OCI-LY7 (cell line): ENCODE results near the gene NLRC3.

ENCODE experiments used
- CTCF ChIP-seq: fragments of 200-600 bp; sonication (generic); conservative IDR thresholded peaks from 2 replicates; pipeline ENCODE4 v1.5.1; 2014; ENCODE audit warnings: mild to moderate bottlenecking, antibody characterized with exemption, low read length, moderate library complexity, mixed read lengths
- EZH2phosphoT487 ChIP-seq: fragments of 200-600 bp; sonication (generic); IDR thresholded peaks from 2 replicates; pipeline ENCODE4 v1.6.1; 2018; ENCODE audit warnings: low read depth, borderline replicate concordance, mild to moderate bottlenecking, mixed run types, antibody characterized with exemption, low read length, moderate library complexity, mixed read lengths

GRCh38 chr16:3549906-3550305 lies 27.3 kb downstream of the NLRC3 start:
- TF ChIP-seq CTCF: no peak
- no peak for TF ChIP-seq EZH2phosphoT487
